ENCODE results near the gene MCUB. TPM values are rescaled to one million over a fixed set of nuclear protein-coding genes. Genes with fewer than 3 reads are reported as not detected.
A peak's percentile ranks its signal among the peaks of the same experiment; 100 is the strongest.

Gene MCUB
- total and polyA plus RNA-seq, 2 of the 13 experiments (the other 11 are each of a cell fraction or from before 2014, with no cell fraction given), result 0.95 to 2.2 TPM

DNA sequence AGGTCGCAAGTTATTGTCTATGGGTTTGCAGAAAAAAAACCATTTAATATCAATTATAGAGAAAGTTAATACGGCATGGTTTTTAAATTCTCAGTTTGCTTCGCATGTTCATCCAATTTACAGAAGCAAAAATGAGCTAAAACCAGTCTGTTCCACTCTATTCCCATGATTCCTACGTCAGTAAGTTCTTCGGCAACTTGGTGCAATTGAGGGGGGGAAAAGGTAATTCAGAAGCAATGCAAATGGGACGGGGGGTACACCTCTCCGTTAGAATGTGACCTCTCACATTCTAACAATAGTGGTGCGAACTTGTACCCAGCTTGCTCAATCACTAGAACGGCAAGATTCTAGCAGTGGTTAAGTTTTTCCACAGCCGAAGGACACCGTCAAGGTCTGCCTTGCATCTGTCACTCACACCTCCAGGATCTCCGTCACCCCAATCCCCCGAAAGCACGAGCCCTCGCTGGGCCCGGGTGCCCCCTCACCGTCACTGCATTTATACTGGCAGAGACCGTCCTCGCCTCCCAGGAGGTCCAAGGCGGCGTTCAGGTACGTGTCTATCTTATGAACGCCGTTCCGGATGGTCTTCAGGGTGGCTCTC is 169.2 kb downstream of the MCUB start (continued):
- TF ChIP-seq, protein P1, sequence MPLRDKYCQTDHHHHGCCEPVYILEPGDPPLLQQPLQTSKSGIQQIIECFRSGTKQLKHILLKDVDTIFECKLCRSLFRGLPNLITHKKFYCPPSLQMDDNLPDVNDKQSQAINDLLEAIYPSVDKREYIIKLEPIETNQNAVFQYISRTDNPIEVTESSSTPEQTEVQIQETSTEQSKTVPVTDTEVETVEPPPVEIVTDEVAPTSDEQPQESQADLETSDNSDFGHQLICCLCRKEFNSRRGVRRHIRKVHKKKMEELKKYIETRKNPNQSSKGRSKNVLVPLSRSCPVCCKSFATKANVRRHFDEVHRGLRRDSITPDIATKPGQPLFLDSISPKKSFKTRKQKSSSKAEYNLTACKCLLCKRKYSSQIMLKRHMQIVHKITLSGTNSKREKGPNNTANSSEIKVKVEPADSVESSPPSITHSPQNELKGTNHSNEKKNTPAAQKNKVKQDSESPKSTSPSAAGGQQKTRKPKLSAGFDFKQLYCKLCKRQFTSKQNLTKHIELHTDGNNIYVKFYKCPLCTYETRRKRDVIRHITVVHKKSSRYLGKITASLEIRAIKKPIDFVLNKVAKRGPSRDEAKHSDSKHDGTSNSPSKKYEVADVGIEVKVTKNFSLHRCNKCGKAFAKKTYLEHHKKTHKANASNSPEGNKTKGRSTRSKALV (CRISPR knock-in tag; IDR thresholded peaks at IDR 0.05), result no peak
- TF ChIP-seq TMF1 (CRISPR knock-in tag; IDR thresholded peaks at IDR 0.05; ENCODE audit: low read depth) (no peak), MEF2D (CRISPR knock-in tag; IDR thresholded peaks at IDR 0.05) (peak; percentile 64; the same call in 1 of the 2 replicates), SP4 (CRISPR knock-in tag; IDR thresholded peaks at IDR 0.05) (0 out of 2 replicates have a peak, but pooled peaks have one; percentile 16), EP300 (IDR thresholded peaks at IDR 0.05; ENCODE audit: low read depth in 2 of 2, low read length in 2 of 2) (no peak), EP300 (CRISPR knock-in tag; IDR thresholded peaks at IDR 0.05; ENCODE audit: borderline replicate concordance) (no peak), ZNF317 (CRISPR knock-in tag; IDR thresholded peaks at IDR 0.05) (0 out of 2 replicates have a peak, but pooled peaks have one; percentile 45), KMT2A (CRISPR knock-in tag; IDR thresholded peaks at IDR 0.05) (no peak; the same call in 1 of the 2 replicates), AGO2 (optimal IDR thresholded peaks at IDR 0.05; ENCODE audit: low read depth, low read length) (no peak), SMYD3 (CRISPR knock-in tag; IDR thresholded peaks at IDR 0.05) (peak; percentile 74; the same call in 1 of the 2 replicates), ZNF205 (CRISPR knock-in tag; IDR thresholded peaks at IDR 0.05) (0 out of 2 replicates have a peak, but pooled peaks have one; percentile 11), JUND (CRISPR knock-in tag; IDR thresholded peaks at IDR 0.05) (no peak), MYNN (CRISPR knock-in tag; IDR thresholded peaks at IDR 0.05; ENCODE audit: low read depth) (no peak), ZNF550 (CRISPR knock-in tag; IDR thresholded peaks at IDR 0.05; ENCODE audit: borderline replicate concordance) (0 out of 2 replicates have a peak, but pooled peaks have one; percentile 43), CEBPG (CRISPR knock-in tag; IDR thresholded peaks at IDR 0.05) (peak; percentile 41; the same call in 1 of the 2 replicates), HOXD1 (CRISPR knock-in tag; IDR thresholded peaks at IDR 0.05) (no peak), FOXJ3 (CRISPR knock-in tag; IDR thresholded peaks at IDR 0.05; ENCODE audit: borderline replicate concordance) (no peak), IKZF1 (IDR thresholded peaks at IDR 0.05) (no peak), ZNF777 (CRISPR knock-in tag; IDR thresholded peaks at IDR 0.05) (peak; percentile 26; the same call in 1 of the 2 replicates), SP5 (CRISPR knock-in tag; IDR thresholded peaks at IDR 0.05; ENCODE audit: borderline replicate concordance, low read depth) (no peak), ZNF720 (CRISPR knock-in tag; IDR thresholded peaks at IDR 0.05) (no peak), HMG20B (CRISPR knock-in tag; conservative IDR thresholded peaks at IDR 0.05) (no peak), RFXANK (CRISPR knock-in tag; IDR thresholded peaks at IDR 0.05) (no peak), HOXA9 (CRISPR knock-in tag; IDR thresholded peaks at IDR 0.05; ENCODE audit: borderline replicate concordance) (no peak), ZNF10 (CRISPR knock-in tag; IDR thresholded peaks at IDR 0.05; ENCODE audit: borderline replicate concordance, low read depth) (no peak), TAF15 (IDR thresholded peaks at IDR 0.05; ENCODE audit: low read depth, low read length, poor library complexity, severe bottlenecking) (no peak), NFIC (IDR thresholded peaks at IDR 0.05; ENCODE audit: low read length) (no peak)
- TF ChIP-seq, protein P2, sequence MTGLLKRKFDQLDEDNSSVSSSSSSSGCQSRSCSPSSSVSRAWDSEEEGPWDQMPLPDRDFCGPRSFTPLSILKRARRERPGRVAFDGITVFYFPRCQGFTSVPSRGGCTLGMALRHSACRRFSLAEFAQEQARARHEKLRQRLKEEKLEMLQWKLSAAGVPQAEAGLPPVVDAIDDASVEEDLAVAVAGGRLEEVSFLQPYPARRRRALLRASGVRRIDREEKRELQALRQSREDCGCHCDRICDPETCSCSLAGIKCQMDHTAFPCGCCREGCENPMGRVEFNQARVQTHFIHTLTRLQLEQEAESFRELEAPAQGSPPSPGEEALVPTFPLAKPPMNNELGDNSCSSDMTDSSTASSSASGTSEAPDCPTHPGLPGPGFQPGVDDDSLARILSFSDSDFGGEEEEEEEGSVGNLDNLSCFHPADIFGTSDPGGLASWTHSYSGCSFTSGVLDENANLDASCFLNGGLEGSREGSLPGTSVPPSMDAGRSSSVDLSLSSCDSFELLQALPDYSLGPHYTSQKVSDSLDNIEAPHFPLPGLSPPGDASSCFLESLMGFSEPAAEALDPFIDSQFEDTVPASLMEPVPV (CRISPR knock-in tag; IDR thresholded peaks at IDR 0.05), result peak; percentile 61; the same call in 1 of the 2 replicates
- TF ChIP-seq, protein P3, sequence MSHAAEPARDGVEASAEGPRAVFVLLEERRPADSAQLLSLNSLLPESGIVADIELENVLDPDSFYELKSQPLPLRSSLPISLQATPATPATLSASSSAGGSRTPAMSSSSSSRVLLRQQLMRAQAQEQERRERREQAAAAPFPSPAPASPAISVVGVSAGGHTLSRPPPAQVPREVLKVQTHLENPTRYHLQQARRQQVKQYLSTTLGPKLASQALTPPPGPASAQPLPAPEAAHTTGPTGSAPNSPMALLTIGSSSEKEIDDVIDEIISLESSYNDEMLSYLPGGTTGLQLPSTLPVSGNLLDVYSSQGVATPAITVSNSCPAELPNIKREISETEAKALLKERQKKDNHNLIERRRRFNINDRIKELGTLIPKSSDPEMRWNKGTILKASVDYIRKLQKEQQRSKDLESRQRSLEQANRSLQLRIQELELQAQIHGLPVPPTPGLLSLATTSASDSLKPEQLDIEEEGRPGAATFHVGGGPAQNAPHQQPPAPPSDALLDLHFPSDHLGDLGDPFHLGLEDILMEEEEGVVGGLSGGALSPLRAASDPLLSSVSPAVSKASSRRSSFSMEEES (CRISPR knock-in tag; IDR thresholded peaks at IDR 0.05), result no peak
